ENCODE data around the gene TMEM82.

- TF ChIP-seq POLR2A (IDR thresholded peaks at IDR 0.05; ENCODE audit: low read depth, low read length) = no peak
- TF ChIP-seq TAF1 (IDR thresholded peaks at IDR 0.05; ENCODE audit: low read depth, low read length) = no peak
These were observed 24.1 kb upstream of the TMEM82 start for GRCh38 chr1:15718199-15718601.
